Thyroid gland (tissue), 4 donors: ENCODE measurements around the gene HPS4.

Experiments
- POLR2A ChIP-seq, 2 donors: fragments of 450-650 bp; IDR thresholded peaks; one replicate each; pipeline ENCODE4 v1.6.1; 2017; ENCODE audit warnings: antibody characterized with exemption in 2 of 2, mild to moderate bottlenecking in 2 of 2, moderate library complexity in 1 of 2
- TF ChIP-seq, protein P1 (sequence below), 6 experiments: fragments of 200-600 bp in 3 of 6; fragments of 450-650 bp in 3 of 6; sonication (generic) in 3 of 6; IDR thresholded peaks; one replicate each; pipeline ENCODE4 v1.5.1; 2016 to 2019; ENCODE audit warnings: antibody characterized with exemption in 6 of 6, mild to moderate bottlenecking in 2 of 6, inconsistent platforms in 1 of 6, moderate library complexity in 1 of 6

DNA sequence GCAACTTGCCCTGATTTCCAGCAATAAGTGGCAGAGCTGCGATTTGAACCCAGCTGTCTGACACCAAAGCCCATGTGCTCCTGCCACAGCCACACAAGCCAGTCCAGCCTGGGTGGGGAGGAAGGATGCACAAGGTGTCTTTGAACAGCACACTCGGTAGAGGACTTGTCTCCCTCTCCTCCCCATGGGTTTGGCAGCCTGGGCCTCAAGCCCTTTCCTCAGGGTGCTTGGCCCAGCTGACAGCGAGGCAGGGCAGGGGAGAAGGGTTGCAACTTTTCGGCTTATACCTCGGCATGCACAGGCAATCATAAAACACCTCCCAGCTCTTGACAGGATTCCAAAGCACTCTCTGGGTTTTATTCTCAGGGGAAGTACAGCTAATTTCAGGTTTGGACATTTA, 35.2 kb downstream of the HPS4 start:
- TF ChIP-seq, protein P1, sequence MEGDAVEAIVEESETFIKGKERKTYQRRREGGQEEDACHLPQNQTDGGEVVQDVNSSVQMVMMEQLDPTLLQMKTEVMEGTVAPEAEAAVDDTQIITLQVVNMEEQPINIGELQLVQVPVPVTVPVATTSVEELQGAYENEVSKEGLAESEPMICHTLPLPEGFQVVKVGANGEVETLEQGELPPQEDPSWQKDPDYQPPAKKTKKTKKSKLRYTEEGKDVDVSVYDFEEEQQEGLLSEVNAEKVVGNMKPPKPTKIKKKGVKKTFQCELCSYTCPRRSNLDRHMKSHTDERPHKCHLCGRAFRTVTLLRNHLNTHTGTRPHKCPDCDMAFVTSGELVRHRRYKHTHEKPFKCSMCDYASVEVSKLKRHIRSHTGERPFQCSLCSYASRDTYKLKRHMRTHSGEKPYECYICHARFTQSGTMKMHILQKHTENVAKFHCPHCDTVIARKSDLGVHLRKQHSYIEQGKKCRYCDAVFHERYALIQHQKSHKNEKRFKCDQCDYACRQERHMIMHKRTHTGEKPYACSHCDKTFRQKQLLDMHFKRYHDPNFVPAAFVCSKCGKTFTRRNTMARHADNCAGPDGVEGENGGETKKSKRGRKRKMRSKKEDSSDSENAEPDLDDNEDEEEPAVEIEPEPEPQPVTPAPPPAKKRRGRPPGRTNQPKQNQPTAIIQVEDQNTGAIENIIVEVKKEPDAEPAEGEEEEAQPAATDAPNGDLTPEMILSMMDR (IDR thresholded peaks at IDR 0.05) = no peak
- no peak for TF ChIP-seq POLR2A (IDR thresholded peaks at IDR 0.05)
